ENCODE results near the gene PLEK2. TPM values are rescaled to one million over a fixed set of nuclear protein-coding genes. Genes with fewer than 3 reads are reported as not detected.

Gene PLEK2
- total RNA-seq, 1 experiment from 2014 or later, result 1.3 TPM

GRCh38 chr14:67435603-67436002 is 23.6 kb upstream of the PLEK2 start:
- DNase-seq (ENCODE audit: low spot score) (no peak), ATAC-seq (no peak)
- POLR2A ChIA-PET, result no interaction called here
- Mint-ChIP-seq H3K9me3 (no peaks in the 10 kb centered on the region), H3K4me3 (no peak overlapping the region), H3K27ac (no peak overlapping the region), H3K27me3 (ENCODE audit: low read depth) (no peaks in the 10 kb centered on the region), H3K4me1 (no peaks in the 10 kb centered on the region), H3K36me3 (no peaks in the 10 kb centered on the region)
- CTCF ChIA-PET, result interaction anchor here (0.6 to 4.5 kb wide), 17 partner anchors 9 to 269 kb away, joined by 3 to 41 read pairs (median 6); partner anchors contain the start of gene PIGH
- TF ChIP-seq IRF2 (CRISPR knock-in tag; IDR thresholded peaks at IDR 0.05; ENCODE audit: borderline replicate concordance, low read depth) (no peak), OVOL2 (CRISPR knock-in tag; IDR thresholded peaks at IDR 0.05; ENCODE audit: borderline replicate concordance) (no peak), HMGA2 (CRISPR knock-in tag; IDR thresholded peaks at IDR 0.05) (no peak)
- TF ChIP-seq, protein P1, sequence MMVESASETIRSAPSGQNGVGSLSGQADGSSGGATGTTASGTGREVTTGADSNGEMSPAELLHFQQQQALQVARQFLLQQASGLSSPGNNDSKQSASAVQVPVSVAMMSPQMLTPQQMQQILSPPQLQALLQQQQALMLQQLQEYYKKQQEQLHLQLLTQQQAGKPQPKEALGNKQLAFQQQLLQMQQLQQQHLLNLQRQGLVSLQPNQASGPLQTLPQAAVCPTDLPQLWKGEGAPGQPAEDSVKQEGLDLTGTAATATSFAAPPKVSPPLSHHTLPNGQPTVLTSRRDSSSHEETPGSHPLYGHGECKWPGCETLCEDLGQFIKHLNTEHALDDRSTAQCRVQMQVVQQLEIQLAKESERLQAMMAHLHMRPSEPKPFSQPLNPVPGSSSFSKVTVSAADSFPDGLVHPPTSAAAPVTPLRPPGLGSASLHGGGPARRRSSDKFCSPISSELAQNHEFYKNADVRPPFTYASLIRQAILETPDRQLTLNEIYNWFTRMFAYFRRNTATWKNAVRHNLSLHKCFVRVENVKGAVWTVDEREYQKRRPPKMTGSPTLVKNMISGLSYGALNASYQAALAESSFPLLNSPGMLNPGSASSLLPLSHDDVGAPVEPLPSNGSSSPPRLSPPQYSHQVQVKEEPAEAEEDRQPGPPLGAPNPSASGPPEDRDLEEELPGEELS (CRISPR knock-in tag; IDR thresholded peaks at IDR 0.05), result no peak

GRCh38 chr14:67432050-67432564 is 20.1 kb upstream of the PLEK2 start:
- no peak for TF ChIP-seq CREB1 (CRISPR knock-in tag; IDR thresholded peaks at IDR 0.05)
- no peak for TF ChIP-seq IRF1 (CRISPR knock-in tag; IDR thresholded peaks at IDR 0.05)
- TF ChIP-seq, protein P2, sequence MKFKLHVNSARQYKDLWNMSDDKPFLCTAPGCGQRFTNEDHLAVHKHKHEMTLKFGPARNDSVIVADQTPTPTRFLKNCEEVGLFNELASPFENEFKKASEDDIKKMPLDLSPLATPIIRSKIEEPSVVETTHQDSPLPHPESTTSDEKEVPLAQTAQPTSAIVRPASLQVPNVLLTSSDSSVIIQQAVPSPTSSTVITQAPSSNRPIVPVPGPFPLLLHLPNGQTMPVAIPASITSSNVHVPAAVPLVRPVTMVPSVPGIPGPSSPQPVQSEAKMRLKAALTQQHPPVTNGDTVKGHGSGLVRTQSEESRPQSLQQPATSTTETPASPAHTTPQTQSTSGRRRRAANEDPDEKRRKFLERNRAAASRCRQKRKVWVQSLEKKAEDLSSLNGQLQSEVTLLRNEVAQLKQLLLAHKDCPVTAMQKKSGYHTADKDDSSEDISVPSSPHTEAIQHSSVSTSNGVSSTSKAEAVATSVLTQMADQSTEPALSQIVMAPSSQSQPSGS (CRISPR knock-in tag; IDR thresholded peaks at IDR 0.05; ENCODE audit: borderline replicate concordance, low read depth), result no peak
- TF ChIP-seq USF1 (CRISPR knock-in tag; IDR thresholded peaks at IDR 0.05), result no peak
- no peak for TF ChIP-seq TEAD4 (CRISPR knock-in tag; IDR thresholded peaks at IDR 0.05)
- TF ChIP-seq ATF3 (CRISPR knock-in tag; conservative IDR thresholded peaks at IDR 0.05), result no peak
- CTCF ChIA-PET, result interaction anchor here (0.7 to 2.5 kb wide), 7 partner anchors 12 to 149 kb away, joined by 3 to 10 read pairs (median 3); no protein-coding TSS in a partner anchor

GRCh38 chr14:67429510-67430205 is 17.7 kb upstream of the PLEK2 start:
- Mint-ChIP-seq H3K9me3 (no peaks in the 10 kb centered on the region), H3K4me1 (peaks cover 12% of the 10 kb centered on the region), H3K36me3 (no peaks in the 10 kb centered on the region), H3K27ac (no peak overlapping the region), H3K4me3 (no peak overlapping the region), H3K27me3 (ENCODE audit: low read depth) (peaks cover 3% of the 10 kb centered on the region; the same call in 1 of the 2 replicates)
- TF ChIP-seq, protein P3, sequence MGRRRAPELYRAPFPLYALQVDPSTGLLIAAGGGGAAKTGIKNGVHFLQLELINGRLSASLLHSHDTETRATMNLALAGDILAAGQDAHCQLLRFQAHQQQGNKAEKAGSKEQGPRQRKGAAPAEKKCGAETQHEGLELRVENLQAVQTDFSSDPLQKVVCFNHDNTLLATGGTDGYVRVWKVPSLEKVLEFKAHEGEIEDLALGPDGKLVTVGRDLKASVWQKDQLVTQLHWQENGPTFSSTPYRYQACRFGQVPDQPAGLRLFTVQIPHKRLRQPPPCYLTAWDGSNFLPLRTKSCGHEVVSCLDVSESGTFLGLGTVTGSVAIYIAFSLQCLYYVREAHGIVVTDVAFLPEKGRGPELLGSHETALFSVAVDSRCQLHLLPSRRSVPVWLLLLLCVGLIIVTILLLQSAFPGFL (CRISPR knock-in tag; IDR thresholded peaks at IDR 0.05; ENCODE audit: borderline replicate concordance), result no peak
- TF ChIP-seq FOXK1 (CRISPR knock-in tag; IDR thresholded peaks at IDR 0.05), result no peak
- TF ChIP-seq ZNF121 (CRISPR knock-in tag; IDR thresholded peaks at IDR 0.05), result no peak
- TF ChIP-seq ERG (CRISPR knock-in tag; IDR thresholded peaks at IDR 0.05), result no peak
- TF ChIP-seq NFATC4 (CRISPR knock-in tag; IDR thresholded peaks at IDR 0.05), result no peak
- TF ChIP-seq, protein P4, sequence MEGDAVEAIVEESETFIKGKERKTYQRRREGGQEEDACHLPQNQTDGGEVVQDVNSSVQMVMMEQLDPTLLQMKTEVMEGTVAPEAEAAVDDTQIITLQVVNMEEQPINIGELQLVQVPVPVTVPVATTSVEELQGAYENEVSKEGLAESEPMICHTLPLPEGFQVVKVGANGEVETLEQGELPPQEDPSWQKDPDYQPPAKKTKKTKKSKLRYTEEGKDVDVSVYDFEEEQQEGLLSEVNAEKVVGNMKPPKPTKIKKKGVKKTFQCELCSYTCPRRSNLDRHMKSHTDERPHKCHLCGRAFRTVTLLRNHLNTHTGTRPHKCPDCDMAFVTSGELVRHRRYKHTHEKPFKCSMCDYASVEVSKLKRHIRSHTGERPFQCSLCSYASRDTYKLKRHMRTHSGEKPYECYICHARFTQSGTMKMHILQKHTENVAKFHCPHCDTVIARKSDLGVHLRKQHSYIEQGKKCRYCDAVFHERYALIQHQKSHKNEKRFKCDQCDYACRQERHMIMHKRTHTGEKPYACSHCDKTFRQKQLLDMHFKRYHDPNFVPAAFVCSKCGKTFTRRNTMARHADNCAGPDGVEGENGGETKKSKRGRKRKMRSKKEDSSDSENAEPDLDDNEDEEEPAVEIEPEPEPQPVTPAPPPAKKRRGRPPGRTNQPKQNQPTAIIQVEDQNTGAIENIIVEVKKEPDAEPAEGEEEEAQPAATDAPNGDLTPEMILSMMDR (IDR thresholded peaks at IDR 0.05), result no peak
- no peak for TF ChIP-seq RELA (CRISPR knock-in tag; IDR thresholded peaks at IDR 0.05; ENCODE audit: borderline replicate concordance)
- no peak for TF ChIP-seq CDX4 (CRISPR knock-in tag; IDR thresholded peaks at IDR 0.05; ENCODE audit: borderline replicate concordance)
- ATAC-seq (no peak), DNase-seq (ENCODE audit: low spot score) (no peak)
- ChIA-PET CTCF (interaction anchor here (1.3 to 5.8 kb wide), 9 partner anchors 8 to 274 kb away, joined by 3 to 117 read pairs (median 41); partner anchors contain the start of gene PIGH), POLR2A (no interaction called here)

More at GRCh38 chr14:67432050-67432564, 20.1 kb upstream of the PLEK2 start:
- DNase-seq (ENCODE audit: low spot score), result no peak
- Mint-ChIP-seq H3K4me3 (no peak overlapping the region), H3K4me1 (peaks cover 12% of the 10 kb centered on the region), H3K36me3 (no peaks in the 10 kb centered on the region), H3K9me3 (no peaks in the 10 kb centered on the region), H3K27me3 (ENCODE audit: low read depth) (peaks cover 3% of the 10 kb centered on the region; the same call in 1 of the 2 replicates), H3K27ac (no peak overlapping the region)
- no peak for ATAC-seq
- POLR2A ChIA-PET, result no interaction called here
